Effector memory CD4-positive, alpha-beta T cell (primary cell): ENCODE data around the gene APLF.
"Not testable (repeated sequence)": the region's sequence is repeated elsewhere in the genome, so short reads cannot be mapped to it uniquely, and the experiment has no call there.

ENCODE experiments used
- DNase-seq, 3 donors: peaks; one replicate each; pipeline ENCODE4 v3.0.0-alpha.2; 2020
- H3K27ac ChIP-seq: 2 replicates; pipeline ENCODE4 v1.7.0; 2013; ENCODE audit warnings: mild to moderate bottlenecking, low read length, moderate library complexity; ENCODE audit not compliant: insufficient read depth, poor library complexity, severe bottlenecking
- H3K27me3 ChIP-seq: replicated peaks from 2 replicates; pipeline ENCODE4 v1.7.0; 2013; ENCODE audit warnings: mild to moderate bottlenecking, low read length; ENCODE audit not compliant: insufficient read depth, control insufficient read depth, poor library complexity, severe bottlenecking
- H3K36me3 ChIP-seq: 2 replicates; pipeline ENCODE4 v1.7.0; 2013; ENCODE audit warnings: mild to moderate bottlenecking, low read length, moderate library complexity; ENCODE audit not compliant: control insufficient read depth, insufficient read depth
- H3K4me1 ChIP-seq: 2 replicates; pipeline ENCODE4 v1.7.0; 2013; ENCODE audit warnings: low read length, mild to moderate bottlenecking; ENCODE audit not compliant: control insufficient read depth, insufficient read depth, poor library complexity, severe bottlenecking
- H3K4me3 ChIP-seq: 2 replicates; pipeline ENCODE4 v1.7.0; 2013; ENCODE audit warnings: low read length, low read depth, mild to moderate bottlenecking; ENCODE audit not compliant: insufficient read depth, poor library complexity, severe bottlenecking
- H3K9me3 ChIP-seq: 2 replicates; pipeline ENCODE4 v1.7.0; 2013; ENCODE audit warnings: mild to moderate bottlenecking, low read length, moderate library complexity; ENCODE audit not compliant: control insufficient read depth

Gene APLF

GRCh38 chr2:68553098-68553497 lies 85.7 kb downstream of the APLF start:
- Histone ChIP-seq H3K36me3 (no peaks in the 10 kb centered on the region), H3K4me1 (no peaks in the 10 kb centered on the region), H3K4me3 (no peak overlapping the region), H3K27ac (no peak overlapping the region), H3K9me3 (no peaks in the 10 kb centered on the region), H3K27me3 (peaks cover 3% of the 10 kb centered on the region)
- no peak for DNase-seq

- not testable (repeated sequence) for H3K9me3 ChIP-seq, H3K4me3 ChIP-seq, H3K27me3 ChIP-seq, H3K4me1 ChIP-seq, DNase-seq, H3K27ac ChIP-seq, H3K36me3 ChIP-seq
These were observed 88.2 kb downstream of the APLF start for GRCh38 chr2:68555425-68556206.

GRCh38 chr2:68556381-68556780 lies 89.0 kb downstream of the APLF start:
- H3K36me3 ChIP-seq: no peaks in the 10 kb centered on the region
- H3K27me3 ChIP-seq: peaks cover 3% of the 10 kb centered on the region
- H3K4me1 ChIP-seq: no peaks in the 10 kb centered on the region
- no peak for DNase-seq
- no peaks in the 10 kb centered on the region for H3K9me3 ChIP-seq
- H3K4me3 ChIP-seq: no peak overlapping the region
- H3K27ac ChIP-seq: no peak overlapping the region

- Histone ChIP-seq H3K36me3 (no peaks in the 10 kb centered on the region), H3K4me3 (no peak overlapping the region), H3K27ac (no peak overlapping the region), H3K9me3 (no peaks in the 10 kb centered on the region), H3K27me3 (peaks cover 3% of the 10 kb centered on the region), H3K4me1 (no peaks in the 10 kb centered on the region)
- no peak for DNase-seq
These were observed 91.2 kb downstream of the APLF start for GRCh38 chr2:68558576-68558975.

- H3K9me3 ChIP-seq: no peaks in the 10 kb centered on the region
- no peak for DNase-seq
- no peak overlapping the region for H3K4me3 ChIP-seq
- no peaks in the 10 kb centered on the region for H3K4me1 ChIP-seq
- H3K27ac ChIP-seq: no peak overlapping the region
- no peaks in the 10 kb centered on the region for H3K36me3 ChIP-seq
- H3K27me3 ChIP-seq: peaks cover 3% of the 10 kb centered on the region
These were observed 92.3 kb downstream of the APLF start for GRCh38 chr2:68559692-68560091.

GRCh38 chr2:68560545-68560944 lies 93.2 kb downstream of the APLF start:
- no peak for DNase-seq
- H3K4me1 ChIP-seq: no peaks in the 10 kb centered on the region
- H3K4me3 ChIP-seq: no peak overlapping the region
- no peaks in the 10 kb centered on the region for H3K9me3 ChIP-seq
- H3K27ac ChIP-seq: no peak overlapping the region
- H3K27me3 ChIP-seq: peaks cover 3% of the 10 kb centered on the region
- H3K36me3 ChIP-seq: no peaks in the 10 kb centered on the region

- Histone ChIP-seq H3K36me3 (no peaks in the 10 kb centered on the region), H3K9me3 (no peaks in the 10 kb centered on the region), H3K4me1 (no peaks in the 10 kb centered on the region), H3K4me3 (no peak overlapping the region), H3K27me3 (peaks cover 3% of the 10 kb centered on the region), H3K27ac (no peak overlapping the region)
- no peak for DNase-seq
These were observed 94.0 kb downstream of the APLF start for GRCh38 chr2:68561372-68561771.

- DNase-seq: no peak
- Histone ChIP-seq H3K27ac (no peak overlapping the region), H3K36me3 (no peaks in the 10 kb centered on the region), H3K4me1 (no peaks in the 10 kb centered on the region), H3K4me3 (no peak overlapping the region), H3K9me3 (no peaks in the 10 kb centered on the region), H3K27me3 (no peaks in the 10 kb centered on the region)
These were observed 95.5 kb downstream of the APLF start for GRCh38 chr2:68562934-68563333.

GRCh38 chr2:68564426-68564825 lies 97.0 kb downstream of the APLF start:
- H3K9me3 ChIP-seq: no peaks in the 10 kb centered on the region
- no peaks in the 10 kb centered on the region for H3K27me3 ChIP-seq
- H3K27ac ChIP-seq: no peak overlapping the region
- no peaks in the 10 kb centered on the region for H3K36me3 ChIP-seq
- no peak overlapping the region for H3K4me3 ChIP-seq
- DNase-seq: no peak
- no peaks in the 10 kb centered on the region for H3K4me1 ChIP-seq

GRCh38 chr2:68565273-68565672 lies 97.9 kb downstream of the APLF start:
- no peaks in the 10 kb centered on the region for H3K9me3 ChIP-seq
- DNase-seq: no peak
- no peaks in the 10 kb centered on the region for H3K27me3 ChIP-seq
- no peak overlapping the region for H3K27ac ChIP-seq
- H3K4me3 ChIP-seq: no peak overlapping the region
- no peaks in the 10 kb centered on the region for H3K4me1 ChIP-seq
- H3K36me3 ChIP-seq: no peaks in the 10 kb centered on the region
